Measurements from ENCODE around the gene SFSWAP. TPM values are rescaled to one million over a fixed set of nuclear protein-coding genes. Genes with fewer than 3 reads are reported as not detected.
"Not testable (repeated sequence)": the region's sequence is repeated elsewhere in the genome, so short reads cannot be mapped to it uniquely, and the experiment has no call there.

SFSWAP gene
- total RNA-seq, 1 experiment from 2014 or later = 76.3 TPM

- H3K27me3 Mint-ChIP-seq (ENCODE audit: low read depth) = no peaks in the 10 kb centered on the region
- DNase-seq (ENCODE audit: low spot score) = no peak
- H3K4me1 Mint-ChIP-seq = peaks cover 19% of the 10 kb centered on the region
- ATAC-seq = no peak
- H3K9me3 Mint-ChIP-seq = peaks cover 16% of the 10 kb centered on the region
- TF ChIP-seq, protein P1, sequence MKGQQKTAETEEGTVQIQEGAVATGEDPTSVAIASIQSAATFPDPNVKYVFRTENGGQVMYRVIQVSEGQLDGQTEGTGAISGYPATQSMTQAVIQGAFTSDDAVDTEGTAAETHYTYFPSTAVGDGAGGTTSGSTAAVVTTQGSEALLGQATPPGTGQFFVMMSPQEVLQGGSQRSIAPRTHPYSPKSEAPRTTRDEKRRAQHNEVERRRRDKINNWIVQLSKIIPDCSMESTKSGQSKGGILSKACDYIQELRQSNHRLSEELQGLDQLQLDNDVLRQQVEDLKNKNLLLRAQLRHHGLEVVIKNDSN (CRISPR knock-in tag; IDR thresholded peaks at IDR 0.05) = no peak
- TF ChIP-seq RORB (CRISPR knock-in tag; IDR thresholded peaks at IDR 0.05) = no peak
- TF ChIP-seq TEAD4 (CRISPR knock-in tag; IDR thresholded peaks at IDR 0.05) = no peak
- TF ChIP-seq, protein P2, sequence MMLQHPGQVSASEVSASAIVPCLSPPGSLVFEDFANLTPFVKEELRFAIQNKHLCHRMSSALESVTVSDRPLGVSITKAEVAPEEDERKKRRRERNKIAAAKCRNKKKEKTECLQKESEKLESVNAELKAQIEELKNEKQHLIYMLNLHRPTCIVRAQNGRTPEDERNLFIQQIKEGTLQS (CRISPR knock-in tag; conservative IDR thresholded peaks at IDR 0.05) = no peak
- TF ChIP-seq RELA (CRISPR knock-in tag; IDR thresholded peaks at IDR 0.05; ENCODE audit: borderline replicate concordance) = no peak
- no peak for TF ChIP-seq ESRRA (CRISPR knock-in tag; IDR thresholded peaks at IDR 0.05; ENCODE audit: borderline replicate concordance)
- TF ChIP-seq GRHL2 (CRISPR knock-in tag; IDR thresholded peaks at IDR 0.05; ENCODE audit: insufficient replicate concordance, severe bottlenecking) = no peak
- TF ChIP-seq KAT7 (CRISPR knock-in tag; IDR thresholded peaks at IDR 0.05; ENCODE audit: borderline replicate concordance) = no peak
- no peak for TF ChIP-seq E2F1 (CRISPR knock-in tag; IDR thresholded peaks at IDR 0.05)
- TF ChIP-seq ZNF232 (CRISPR knock-in tag; IDR thresholded peaks at IDR 0.05) = no peak
- no peak for TF ChIP-seq HMGA2 (CRISPR knock-in tag; IDR thresholded peaks at IDR 0.05)
- TF ChIP-seq NR3C1 (CRISPR knock-in tag; conservative IDR thresholded peaks at IDR 0.05; ENCODE audit: low read depth) = no peak
- TF ChIP-seq, protein P3, sequence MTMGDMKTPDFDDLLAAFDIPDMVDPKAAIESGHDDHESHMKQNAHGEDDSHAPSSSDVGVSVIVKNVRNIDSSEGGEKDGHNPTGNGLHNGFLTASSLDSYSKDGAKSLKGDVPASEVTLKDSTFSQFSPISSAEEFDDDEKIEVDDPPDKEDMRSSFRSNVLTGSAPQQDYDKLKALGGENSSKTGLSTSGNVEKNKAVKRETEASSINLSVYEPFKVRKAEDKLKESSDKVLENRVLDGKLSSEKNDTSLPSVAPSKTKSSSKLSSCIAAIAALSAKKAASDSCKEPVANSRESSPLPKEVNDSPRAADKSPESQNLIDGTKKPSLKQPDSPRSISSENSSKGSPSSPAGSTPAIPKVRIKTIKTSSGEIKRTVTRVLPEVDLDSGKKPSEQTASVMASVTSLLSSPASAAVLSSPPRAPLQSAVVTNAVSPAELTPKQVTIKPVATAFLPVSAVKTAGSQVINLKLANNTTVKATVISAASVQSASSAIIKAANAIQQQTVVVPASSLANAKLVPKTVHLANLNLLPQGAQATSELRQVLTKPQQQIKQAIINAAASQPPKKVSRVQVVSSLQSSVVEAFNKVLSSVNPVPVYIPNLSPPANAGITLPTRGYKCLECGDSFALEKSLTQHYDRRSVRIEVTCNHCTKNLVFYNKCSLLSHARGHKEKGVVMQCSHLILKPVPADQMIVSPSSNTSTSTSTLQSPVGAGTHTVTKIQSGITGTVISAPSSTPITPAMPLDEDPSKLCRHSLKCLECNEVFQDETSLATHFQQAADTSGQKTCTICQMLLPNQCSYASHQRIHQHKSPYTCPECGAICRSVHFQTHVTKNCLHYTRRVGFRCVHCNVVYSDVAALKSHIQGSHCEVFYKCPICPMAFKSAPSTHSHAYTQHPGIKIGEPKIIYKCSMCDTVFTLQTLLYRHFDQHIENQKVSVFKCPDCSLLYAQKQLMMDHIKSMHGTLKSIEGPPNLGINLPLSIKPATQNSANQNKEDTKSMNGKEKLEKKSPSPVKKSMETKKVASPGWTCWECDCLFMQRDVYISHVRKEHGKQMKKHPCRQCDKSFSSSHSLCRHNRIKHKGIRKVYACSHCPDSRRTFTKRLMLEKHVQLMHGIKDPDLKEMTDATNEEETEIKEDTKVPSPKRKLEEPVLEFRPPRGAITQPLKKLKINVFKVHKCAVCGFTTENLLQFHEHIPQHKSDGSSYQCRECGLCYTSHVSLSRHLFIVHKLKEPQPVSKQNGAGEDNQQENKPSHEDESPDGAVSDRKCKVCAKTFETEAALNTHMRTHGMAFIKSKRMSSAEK (CRISPR knock-in tag; IDR thresholded peaks at IDR 0.05; ENCODE audit: borderline replicate concordance) = no peak
- no peak for TF ChIP-seq ZNF219 (CRISPR knock-in tag; IDR thresholded peaks at IDR 0.05; ENCODE audit: borderline replicate concordance)
- H3K27ac Mint-ChIP-seq = no peak overlapping the region
- H3K36me3 Mint-ChIP-seq = peaks cover 61% of the 10 kb centered on the region
- CTCF ChIA-PET = no interaction called here
- POLR2A ChIA-PET = no interaction called here
- H3K4me3 Mint-ChIP-seq = no peak overlapping the region
Observed at GRCh38 chr12:131738196-131738595, 27.3 kb downstream of the SFSWAP start.

GRCh38 chr12:131740626-131741025 lies 29.7 kb downstream of the SFSWAP start:
- Mint-ChIP-seq H3K27me3 (ENCODE audit: low read depth) (no peaks in the 10 kb centered on the region), H3K9me3 (peaks cover 37% of the 10 kb centered on the region), H3K27ac (no peak overlapping the region; the same call in 1 of the 2 replicates), H3K4me1 (peaks cover 18% of the 10 kb centered on the region), H3K4me3 (no peak overlapping the region), H3K36me3 (peaks cover 71% of the 10 kb centered on the region)
- CTCF ChIA-PET = interaction anchor here (0.6 to 1.0 kb wide), 3 partner anchors 10 to 77 kb away, joined by 3 to 4 read pairs (median 3); no protein-coding TSS in a partner anchor
- no peak for TF ChIP-seq NR3C1 (CRISPR knock-in tag; conservative IDR thresholded peaks at IDR 0.05; ENCODE audit: low read depth)
- ATAC-seq (no peak), DNase-seq (ENCODE audit: low spot score) (no peak)
- POLR2A ChIA-PET = interaction anchor here (0.6 kb wide), 1 partner anchor 28 kb away, joined by 3 read pairs; no protein-coding TSS in a partner anchor

DNA sequence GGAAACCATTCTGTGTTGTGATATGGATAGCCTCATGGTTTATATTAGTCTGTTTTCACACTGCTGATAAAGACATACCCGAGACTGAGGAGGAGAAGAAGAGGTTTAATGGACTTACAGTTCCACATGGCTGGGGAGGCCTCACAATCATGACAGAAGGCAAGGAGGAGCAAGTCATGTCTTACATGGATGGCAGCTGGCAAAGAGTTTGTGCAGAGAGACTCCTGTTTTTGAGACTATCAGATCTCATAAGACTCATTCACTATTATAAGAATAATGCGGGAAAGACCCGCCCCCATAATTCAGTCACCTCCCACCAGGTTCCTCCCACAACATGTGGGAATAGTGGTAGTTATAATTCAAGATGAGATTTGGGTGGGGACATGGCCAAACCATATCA lies 31.9 kb downstream of the SFSWAP start:
- H3K27me3 Mint-ChIP-seq (ENCODE audit: low read depth); H3K4me1 Mint-ChIP-seq; ATAC-seq; CTCF ChIA-PET; H3K4me3 Mint-ChIP-seq; DNase-seq (ENCODE audit: low spot score); H3K27ac Mint-ChIP-seq: not testable (repeated sequence)
- POLR2A ChIA-PET = interaction anchor here (0.7 kb wide), 1 partner anchor 23 kb away, joined by 3 read pairs; no protein-coding TSS in a partner anchor
- peaks cover 37% of the 10 kb centered on the region for H3K9me3 Mint-ChIP-seq
- peaks cover 86% of the 10 kb centered on the region for H3K36me3 Mint-ChIP-seq

GRCh38 chr12:131743410-131743809 lies 32.5 kb downstream of the SFSWAP start:
- H3K4me3 Mint-ChIP-seq; POLR2A ChIA-PET; ATAC-seq; CTCF ChIA-PET; H3K4me1 Mint-ChIP-seq; H3K27me3 Mint-ChIP-seq (ENCODE audit: low read depth); DNase-seq (ENCODE audit: low spot score); H3K27ac Mint-ChIP-seq: not testable (repeated sequence)
- Mint-ChIP-seq H3K9me3 (peaks cover 37% of the 10 kb centered on the region), H3K36me3 (peaks cover 85% of the 10 kb centered on the region)

DNA sequence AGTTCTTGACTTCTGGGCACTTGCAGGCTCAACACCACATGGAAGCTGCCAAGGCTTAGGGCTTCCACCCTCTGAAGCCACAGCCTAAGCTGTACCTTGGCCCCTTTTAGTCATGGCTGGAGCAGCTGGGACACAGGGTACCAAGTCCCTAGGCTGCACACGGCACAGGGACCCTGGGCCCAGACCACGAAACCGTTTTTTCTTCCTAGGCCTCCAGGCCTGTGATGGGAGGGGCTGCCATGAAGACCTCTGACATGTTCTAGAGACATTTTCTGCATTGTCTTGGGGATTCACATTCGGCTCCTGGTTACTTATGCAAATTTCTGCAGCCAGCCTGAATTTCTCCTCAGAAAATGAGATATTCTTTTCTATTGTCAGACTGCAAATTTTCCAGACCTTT lies 33.0 kb downstream of the SFSWAP start:
- H3K27me3 Mint-ChIP-seq (ENCODE audit: low read depth); H3K27ac Mint-ChIP-seq; DNase-seq (ENCODE audit: low spot score); POLR2A ChIA-PET; CTCF ChIA-PET; ATAC-seq; H3K4me3 Mint-ChIP-seq; H3K4me1 Mint-ChIP-seq: not testable (repeated sequence)
- Mint-ChIP-seq H3K36me3 (peaks cover 84% of the 10 kb centered on the region), H3K9me3 (peaks cover 37% of the 10 kb centered on the region)

DNA sequence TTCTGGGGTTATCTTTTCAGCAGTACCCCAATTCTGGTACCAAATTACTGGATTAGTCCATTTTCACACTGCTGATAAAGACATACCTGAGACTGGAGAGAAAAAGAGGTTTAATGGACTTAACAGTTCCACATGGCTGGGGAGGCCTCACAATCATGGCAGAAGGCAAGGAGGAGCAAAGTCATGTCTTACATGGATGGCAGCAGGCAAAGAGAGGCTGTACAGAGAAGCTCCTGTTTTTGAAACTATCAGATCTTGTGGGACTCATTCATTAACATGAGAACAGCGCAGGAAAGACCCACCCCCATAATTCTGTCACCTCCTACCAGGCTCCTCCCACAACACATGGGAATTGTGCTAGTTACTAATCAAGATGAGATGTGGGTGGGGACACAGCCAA lies 33.8 kb downstream of the SFSWAP start:
- Mint-ChIP-seq H3K9me3 (peaks cover 37% of the 10 kb centered on the region), H3K36me3 (peaks cover 81% of the 10 kb centered on the region)
- ATAC-seq; POLR2A ChIA-PET; H3K27me3 Mint-ChIP-seq (ENCODE audit: low read depth); H3K4me1 Mint-ChIP-seq; CTCF ChIA-PET; DNase-seq (ENCODE audit: low spot score); H3K4me3 Mint-ChIP-seq; H3K27ac Mint-ChIP-seq: not testable (repeated sequence)
